Endothelial cell of umbilical vein (primary cell): Measurements from ENCODE around the gene ZNF530. TPM values are rescaled to one million over a fixed set of nuclear protein-coding genes. Genes with fewer than 3 reads are reported as not detected.

Experiments
- BruUV-seq: library from RNA; stranded (reverse); fragments of 400-500 nt; replicated peaks from 2 replicates; lab custom pipeline; 2021; lab: Mats Ljungman, UMichigan
- CTCF ChIA-PET: fragments of 300-600, 350-600 bp; sonication (Branson Sonifier 250); formaldehyde crosslinking; loops from one replicate; lab custom pipeline; 2021; ENCODE audit warnings: antibody characterized with exemption, inconsistent platforms; lab: Charles Lee
- POLR2A ChIA-PET: fragments of 300-600, 350-600 bp; sonication (Branson Sonifier 250); formaldehyde crosslinking; loops from one replicate; lab custom pipeline; 2021; ENCODE audit warnings: antibody characterized with exemption, inconsistent platforms; lab: Charles Lee
- DNase-seq: peaks from one replicate; pipeline ENCODE4 v3.0.0-alpha.2; 2011; ENCODE audit warnings: low read depth, low spot score
- FAIRE-seq: peaks from 2 replicates; lab custom pipeline; 2011; peaks lifted over from hg19 to GRCh38; lab: Jason Lieb, UNC
- H2AFZ ChIP-seq: 2 replicates; pipeline ENCODE4 v1.6.0; 2012; ENCODE audit warnings: low read depth, low read length, control low read depth, inconsistent platforms
- H3K27ac ChIP-seq: 2 replicates; pipeline ENCODE4 v1.5.1; 2011; ENCODE audit warnings: low read depth, mild to moderate bottlenecking, control low read depth, low read length, moderate library complexity; ENCODE audit not compliant: insufficient read depth
- H3K27me3 ChIP-seq, 2 experiments: 2 replicates each; pipeline versions ENCODE4 v1.6.0 to v1.6.1; 2011; ENCODE audit warnings: low read length in 2 of 2, mixed read lengths in 1 of 2; ENCODE audit not compliant: control insufficient read depth in 2 of 2, insufficient read depth in 2 of 2
- H3K36me3 ChIP-seq, 2 experiments: 2 replicates in 1 of 2; 3 replicates in 1 of 2; pipeline ENCODE4 v1.5.1; 2011; ENCODE audit warnings: low read length in 2 of 2, mild to moderate bottlenecking in 1 of 2, moderate library complexity in 1 of 2; ENCODE audit not compliant: control insufficient read depth in 2 of 2, insufficient read depth in 2 of 2; ENCODE audit errors: extremely low read depth in 1 of 2
- H3K4me1 ChIP-seq: 3 replicates; pipeline ENCODE4 v1.5.1; 2011; ENCODE audit warnings: mild to moderate bottlenecking, low read length; ENCODE audit not compliant: control insufficient read depth, insufficient read depth; ENCODE audit errors: extremely low read depth
- H3K4me2 ChIP-seq: 2 replicates; pipeline ENCODE4 v1.6.1; 2011; ENCODE audit warnings: low read length, control low read depth, mixed read lengths; ENCODE audit not compliant: insufficient read depth
- H3K4me3 ChIP-seq, 3 experiments: fragments of 200-600 bp in 1 of 3; sonication (generic), shearing (Covaris generic) in 1 of 3; replicated peaks in 1 of 3; 2 replicates each; pipeline ENCODE4 v1.5.1; 2011 to 2016; ENCODE audit warnings: control low read depth in 3 of 3, low read length in 3 of 3, mild to moderate bottlenecking in 2 of 3, inconsistent platforms in 1 of 3, low read depth in 1 of 3, moderate library complexity in 1 of 3; ENCODE audit not compliant: insufficient read depth in 1 of 3
- H3K79me2 ChIP-seq: 2 replicates; pipeline ENCODE4 v1.6.0; 2012; ENCODE audit warnings: low read length, inconsistent platforms; ENCODE audit not compliant: control insufficient read depth, insufficient read depth
- H3K9ac ChIP-seq: replicated peaks from 2 replicates; pipeline ENCODE3; 2011; ENCODE audit warnings: low read length, control low read depth; ENCODE audit not compliant: insufficient read depth; ENCODE audit errors: extremely low read depth
- H3K9me1 ChIP-seq: replicated peaks from 3 replicates; pipeline ENCODE4 v1.6.0; 2011; ENCODE audit warnings: mild to moderate bottlenecking, low read length; ENCODE audit not compliant: control insufficient read depth, insufficient read depth; ENCODE audit errors: extremely low read depth
- H3K9me3 ChIP-seq: replicated peaks from 2 replicates; pipeline ENCODE4 v1.5.1; 2012; ENCODE audit warnings: low read length, inconsistent platforms; ENCODE audit not compliant: control insufficient read depth, insufficient read depth
- H4K20me1 ChIP-seq: replicated peaks from 2 replicates; pipeline ENCODE3; 2011; ENCODE audit warnings: mild to moderate bottlenecking, low read length; ENCODE audit not compliant: control insufficient read depth, insufficient read depth; ENCODE audit errors: extremely low read depth
- EZH2 ChIP-seq: IDR thresholded peaks from 2 replicates; pipeline ENCODE4 v1.6.1; 2012; ENCODE audit warnings: borderline replicate concordance, low read depth, mild to moderate bottlenecking, moderate library complexity, low read length, inconsistent platforms; ENCODE audit not compliant: severe bottlenecking
- FOS ChIP-seq: IDR thresholded peaks from 2 replicates; pipeline ENCODE4 v1.6.1; 2011; ENCODE audit warnings: mild to moderate bottlenecking, low read length, moderate library complexity, borderline replicate concordance; ENCODE audit not compliant: insufficient read depth
- GATA2 ChIP-seq: IDR thresholded peaks from 2 replicates; pipeline ENCODE4 v1.7.0; 2011; ENCODE audit warnings: low read depth, mild to moderate bottlenecking, moderate library complexity, mixed read lengths, low read length; ENCODE audit not compliant: insufficient read length, insufficient read depth
- JUN ChIP-seq: IDR thresholded peaks from 2 replicates; pipeline ENCODE4 v1.6.1; 2011; ENCODE audit warnings: borderline replicate concordance, low read depth; ENCODE audit not compliant: insufficient read length, insufficient read depth
- MYC ChIP-seq: IDR thresholded peaks from one replicate; pipeline ENCODE4 v1.6.1; 2011; ENCODE audit warnings: mild to moderate bottlenecking, low read depth, low read length
- POLR2A ChIP-seq: IDR thresholded peaks from 2 replicates; pipeline ENCODE4 v1.6.1; 2012; ENCODE audit warnings: low read depth, mild to moderate bottlenecking, control low read depth, low read length
- POLR2AphosphoS5 ChIP-seq: IDR thresholded peaks from 2 replicates; pipeline ENCODE4 v1.6.1; 2012; ENCODE audit warnings: low read depth, mild to moderate bottlenecking, control low read depth, low read length, moderate library complexity; ENCODE audit not compliant: insufficient read depth
- dilution Hi-C: fragments of 300-500 bp; cut with MboI; formaldehyde crosslinking; loops from one replicate; pipeline ENCODE4 v1.15.0; 2019; ENCODE audit warnings: low sequenced_read_pairs; ENCODE audit not compliant: extremely low pct_ligation_motif_present
- intact Hi-C: fragments of 100-400 bp; cut with micrococcal nuclease; formaldehyde crosslinking; loops from one replicate; pipeline ENCODE4 v1.10.0; 2022
- polyA plus RNA-seq, 4 experiments: library from polyadenylated mRNA; depleted of rRNA in 3 of 4; stranded (reverse) in 3 of 4; unstranded in 1 of 4; fragments of >200 nt; gene quantifications; 2 replicates each; pipeline versions ENCODE4 v1.2.1 to v1.2.3, GENCODE V29; 2011 to 2012; ENCODE audit warnings: missing spikeins in 1 of 4
- total RNA-seq: library from RNA; stranded (reverse); gene quantifications from 2 replicates; pipeline ENCODE4 v1.2.3, GENCODE V29; 2021
- TF ChIP-seq, protein P1 (sequence below): IDR thresholded peaks from 2 replicates; pipeline ENCODE4 v1.6.1; 2011; ENCODE audit not compliant: insufficient read depth, insufficient read length

Gene ZNF530
- total and polyA plus RNA-seq, 2 donors (not counting 3 experiments of a cell fraction or from before 2014, with no cell fraction given): 1.5 to 4.0 TPM

GRCh38 chr19:57599377-57599760 is 316 bp upstream of the ZNF530 start:
- no peaks in the 10 kb centered on the region for H3K36me3 ChIP-seq
- H3K9me1 ChIP-seq: no peaks in the 10 kb centered on the region
- intact Hi-C loops: loop anchor here (1.0 kb wide), 3 partner anchors 15 to 34 kb away; partner anchors contain the start of genes ZNF134 and ZNF211
- ChIA-PET POLR2A (no interaction called here), CTCF (no interaction called here)
- DNase-seq (no peak), FAIRE-seq (no peak)
- no peaks in the 10 kb centered on the region for H4K20me1 ChIP-seq
- dilution Hi-C loops: no loop called here
- H3K9me3 ChIP-seq: no peaks in the 10 kb centered on the region
- no peak overlapping the region for H3K9ac ChIP-seq
- TF ChIP-seq MYC (no peak), GATA2 (no peak), JUN (no peak), EZH2 (no peak), FOS (no peak)
- TF ChIP-seq, protein P1, sequence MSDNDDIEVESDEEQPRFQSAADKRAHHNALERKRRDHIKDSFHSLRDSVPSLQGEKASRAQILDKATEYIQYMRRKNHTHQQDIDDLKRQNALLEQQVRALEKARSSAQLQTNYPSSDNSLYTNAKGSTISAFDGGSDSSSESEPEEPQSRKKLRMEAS: no peak
- H3K4me2 ChIP-seq: peak overlapping the region; percentile 33
- peaks cover 2% of the 10 kb centered on the region for H3K4me1 ChIP-seq
- H3K27me3 ChIP-seq: no peaks in the 10 kb centered on the region
- BruUV-seq: no TSS peak
- peak overlapping the region in 2 of 3 experiments; percentile 61 to 76 for H3K4me3 ChIP-seq
- H3K27ac ChIP-seq: no peak overlapping the region
- no peaks in the 10 kb centered on the region for H3K79me2 ChIP-seq
- peak overlapping the region; percentile 96 for H2AFZ ChIP-seq

GRCh38 chr19:57606931-57607330 is 7.2 kb downstream of the ZNF530 start:
- no peaks in the 10 kb centered on the region for H3K4me1 ChIP-seq
- H3K9me1 ChIP-seq: no peaks in the 10 kb centered on the region
- no peak for DNase-seq
- peaks cover 0 to 5% of the 10 kb centered on the region in 2 experiments for H3K36me3 ChIP-seq
- H3K4me2 ChIP-seq: no peak overlapping the region
- H3K27me3 ChIP-seq: no peaks in the 10 kb centered on the region
- no peak overlapping the region for H3K27ac ChIP-seq
- no peak overlapping the region for H3K9ac ChIP-seq
- no peak for FAIRE-seq
- TF ChIP-seq JUN (no peak), GATA2 (no peak), FOS (no peak), MYC (no peak), POLR2AphosphoS5 (no peak), EZH2 (no peak), POLR2A (no peak)
- TF ChIP-seq, protein P1: no peak
- no peaks in the 10 kb centered on the region for H3K79me2 ChIP-seq
- no TSS peak for BruUV-seq
- H2AFZ ChIP-seq: no peak overlapping the region
- intact Hi-C loops: no loop called here
- ChIA-PET CTCF (no interaction called here), POLR2A (no interaction called here)
- H3K4me3 ChIP-seq: no peak overlapping the region
- dilution Hi-C loops: no loop called here
- H3K9me3 ChIP-seq: peaks cover 3% of the 10 kb centered on the region
- H4K20me1 ChIP-seq: no peaks in the 10 kb centered on the region
